Measurements from ENCODE around the gene APBB2. TPM values are rescaled to one million over a fixed set of nuclear protein-coding genes. Genes with fewer than 3 reads are reported as not detected.

Gene APBB2
- total and polyA plus RNA-seq, 2 of the 4 experiments (the other 2 are of a cell fraction), result 47.9 to 75.5 TPM

GRCh38 chr4:40951026-40951425 is 263.3 kb downstream of the APBB2 start:
- H3K4me2 ChIP-seq (ENCODE audit: low read depth, low read length), result no peak overlapping the region
- H2AFZ ChIP-seq (replicated peaks; ENCODE audit: low read length, poor library complexity), result no peak overlapping the region
- no peak overlapping the region for H3K23ac ChIP-seq (ENCODE audit: low read depth, low read length)
- H3K9me3 ChIP-seq (ENCODE audit: control insufficient read depth, insufficient read depth, low read length), result no peaks in the 10 kb centered on the region
- H3K27me3 ChIP-seq (ENCODE audit: control insufficient read depth, insufficient read depth, low read length), result no peaks in the 10 kb centered on the region
- H4K5ac ChIP-seq (ENCODE audit: low read depth, low read length), result no peak overlapping the region
- POLR2A ChIA-PET (ENCODE audit: unreplicated experiment), result no interaction called here
- no TSS peak for BruUV-seq (replicated peaks)
- no CpG with 5 or more reads among the region's 5 CpGs for WGBS, 2 experiments (ENCODE audit: extremely low coverage in 2 of 2, insufficient read length in 1 of 2)
- no peak overlapping the region for H3K14ac ChIP-seq (replicated peaks; ENCODE audit: low read depth, low read length)
- H4K91ac ChIP-seq (ENCODE audit: insufficient read depth, low read depth, low read length), result no peak overlapping the region
- no peak overlapping the region for H2BK120ac ChIP-seq (ENCODE audit: low read depth, low read length)
- H3K4me1 ChIP-seq (ENCODE audit: control insufficient read depth, insufficient read depth, low read length), result peaks cover 3% of the 10 kb centered on the region
- no peaks in the 10 kb centered on the region for H4K20me1 ChIP-seq (ENCODE audit: insufficient read depth, low read length)
- dilution Hi-C loops (cut with HindIII; ENCODE audit: low sequenced_read_pairs, unreplicated experiment), result no loop called here
- no peak overlapping the region for H2BK20ac ChIP-seq (ENCODE audit: low read depth, low read length)
- CTCF ChIA-PET, result interaction anchor here (0.6 to 1.7 kb wide), 3 partner anchors 210 to 786 kb away, joined by 3 to 6 read pairs (median 3); partner anchors contain the start of gene APBB2
- no peak overlapping the region for H2BK5ac ChIP-seq (ENCODE audit: low read depth, low read length, poor library complexity, severe bottlenecking)
- H3K4ac ChIP-seq (ENCODE audit: low read depth, low read length), result no peak overlapping the region
- intact Hi-C loops (cut with micrococcal nuclease), result no loop called here
- ATAC-seq (ENCODE audit: low read depth) (no peak), DNase-seq (no peak)
- H3K18ac ChIP-seq (ENCODE audit: low read depth, low read length), result no peak overlapping the region
- H3K56ac ChIP-seq (ENCODE audit: extremely low read depth, insufficient read depth, low read length), result no peak overlapping the region
- no peak overlapping the region for H4K8ac ChIP-seq (ENCODE audit: low read depth in 2 of 2, low read length in 2 of 2)
- H2AK9ac ChIP-seq (replicated peaks; ENCODE audit: low read depth, low read length, poor library complexity), result no peak overlapping the region
- no peak overlapping the region for H3K4me3 ChIP-seq (ENCODE audit: insufficient read depth, low read depth, low read length)
- in situ Hi-C loops (cut with MboI; ENCODE audit: low sequenced_read_pairs), result no loop called here
- no peak overlapping the region for H3K27ac ChIP-seq (ENCODE audit: insufficient read depth, low read length)
- H2BK15ac ChIP-seq (ENCODE audit: low read depth, low read length), result no peak overlapping the region
- TF ChIP-seq MAFK (IDR thresholded peaks at IDR 0.05; ENCODE audit: low read depth, low read length), result no peak
- TF ChIP-seq NFE2L2 (IDR thresholded peaks at IDR 0.05; ENCODE audit: low read depth, low read length), result no peak
- TF ChIP-seq MAZ (IDR thresholded peaks at IDR 0.05; ENCODE audit: borderline replicate concordance, low read depth, low read length), result no peak
- no peak for TF ChIP-seq RFX5 (IDR thresholded peaks at IDR 0.05; ENCODE audit: low read depth, low read length)
- TF ChIP-seq, protein P1, sequence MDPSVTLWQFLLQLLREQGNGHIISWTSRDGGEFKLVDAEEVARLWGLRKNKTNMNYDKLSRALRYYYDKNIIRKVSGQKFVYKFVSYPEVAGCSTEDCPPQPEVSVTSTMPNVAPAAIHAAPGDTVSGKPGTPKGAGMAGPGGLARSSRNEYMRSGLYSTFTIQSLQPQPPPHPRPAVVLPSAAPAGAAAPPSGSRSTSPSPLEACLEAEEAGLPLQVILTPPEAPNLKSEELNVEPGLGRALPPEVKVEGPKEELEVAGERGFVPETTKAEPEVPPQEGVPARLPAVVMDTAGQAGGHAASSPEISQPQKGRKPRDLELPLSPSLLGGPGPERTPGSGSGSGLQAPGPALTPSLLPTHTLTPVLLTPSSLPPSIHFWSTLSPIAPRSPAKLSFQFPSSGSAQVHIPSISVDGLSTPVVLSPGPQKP (IDR thresholded peaks at IDR 0.05; ENCODE audit: borderline replicate concordance, low read depth, low read length), result no peak
- no peak for TF ChIP-seq SMC3 (IDR thresholded peaks at IDR 0.05; ENCODE audit: low read depth, low read length)
- no peak for TF ChIP-seq MXI1 (IDR thresholded peaks at IDR 0.05; ENCODE audit: borderline replicate concordance, low read depth, low read length)
- TF ChIP-seq RAD21 (IDR thresholded peaks at IDR 0.05; ENCODE audit: low read length), result no peak
- no peak for TF ChIP-seq RCOR1 (IDR thresholded peaks at IDR 0.05; ENCODE audit: insufficient replicate concordance, low read length)
- TF ChIP-seq, protein P2, sequence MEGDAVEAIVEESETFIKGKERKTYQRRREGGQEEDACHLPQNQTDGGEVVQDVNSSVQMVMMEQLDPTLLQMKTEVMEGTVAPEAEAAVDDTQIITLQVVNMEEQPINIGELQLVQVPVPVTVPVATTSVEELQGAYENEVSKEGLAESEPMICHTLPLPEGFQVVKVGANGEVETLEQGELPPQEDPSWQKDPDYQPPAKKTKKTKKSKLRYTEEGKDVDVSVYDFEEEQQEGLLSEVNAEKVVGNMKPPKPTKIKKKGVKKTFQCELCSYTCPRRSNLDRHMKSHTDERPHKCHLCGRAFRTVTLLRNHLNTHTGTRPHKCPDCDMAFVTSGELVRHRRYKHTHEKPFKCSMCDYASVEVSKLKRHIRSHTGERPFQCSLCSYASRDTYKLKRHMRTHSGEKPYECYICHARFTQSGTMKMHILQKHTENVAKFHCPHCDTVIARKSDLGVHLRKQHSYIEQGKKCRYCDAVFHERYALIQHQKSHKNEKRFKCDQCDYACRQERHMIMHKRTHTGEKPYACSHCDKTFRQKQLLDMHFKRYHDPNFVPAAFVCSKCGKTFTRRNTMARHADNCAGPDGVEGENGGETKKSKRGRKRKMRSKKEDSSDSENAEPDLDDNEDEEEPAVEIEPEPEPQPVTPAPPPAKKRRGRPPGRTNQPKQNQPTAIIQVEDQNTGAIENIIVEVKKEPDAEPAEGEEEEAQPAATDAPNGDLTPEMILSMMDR (conservative IDR thresholded peaks at IDR 0.05; ENCODE audit: low read depth, low read length), result no peak
- no peak for TF ChIP-seq CHD1 (IDR thresholded peaks at IDR 0.05; ENCODE audit: low read depth, low read length)
- TF ChIP-seq FOS (IDR thresholded peaks at IDR 0.05; ENCODE audit: low read depth, low read length), result no peak
- no peak for TF ChIP-seq BHLHE40 (IDR thresholded peaks at IDR 0.05; ENCODE audit: low read depth, low read length)
- no peak for TF ChIP-seq CEBPB (IDR thresholded peaks at IDR 0.05; ENCODE audit: low read depth, low read length)
- no peak for TF ChIP-seq POLR2A (IDR thresholded peaks at IDR 0.05; ENCODE audit: low read depth, low read length)
- TF ChIP-seq USF2 (IDR thresholded peaks at IDR 0.05; ENCODE audit: low read depth, low read length), result no peak
- H3K79me1 ChIP-seq (ENCODE audit: low read depth in 1 of 2, low read length in 2 of 2), result peaks cover 1 to 2% of the 10 kb centered on the region in 2 experiments; a peak in 2 of 4 replicates
- H3K36me3 ChIP-seq (ENCODE audit: control insufficient read depth, insufficient read depth, low read length), result no peaks in the 10 kb centered on the region
- no peak overlapping the region for H2AK5ac ChIP-seq (ENCODE audit: low read depth, low read length)
- no peak overlapping the region for H3K9ac ChIP-seq (ENCODE audit: low read depth, low read length)
- H3K9me1 ChIP-seq (ENCODE audit: insufficient read depth, low read length), result no peaks in the 10 kb centered on the region

Measured in IMR-90 (cell line).